ENCODE data around the gene LIX1.

Gene LIX1

DNA sequence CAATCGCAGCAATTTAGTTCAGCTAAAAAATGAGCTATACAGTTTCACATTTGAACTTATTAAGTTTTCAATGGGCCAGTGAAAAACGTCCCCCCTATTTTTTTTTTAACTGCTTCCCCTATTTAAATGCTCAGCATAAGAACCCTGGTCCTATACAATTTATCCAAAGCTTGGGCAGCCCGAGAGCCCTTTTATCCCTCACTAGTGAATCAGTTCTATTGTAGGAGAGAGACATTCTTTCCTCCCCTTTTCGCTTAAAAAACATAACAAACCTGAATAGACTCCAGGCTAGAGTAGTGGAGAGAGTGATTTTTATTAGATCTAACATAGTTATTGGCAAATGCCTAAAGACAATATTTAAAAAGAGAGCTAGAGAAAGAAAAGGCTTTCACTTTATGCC is 1.4 kb downstream of the LIX1 start:
- peak overlapping the region; percentile 65 for H3K27ac ChIP-seq
- TF ChIP-seq, protein P1, sequence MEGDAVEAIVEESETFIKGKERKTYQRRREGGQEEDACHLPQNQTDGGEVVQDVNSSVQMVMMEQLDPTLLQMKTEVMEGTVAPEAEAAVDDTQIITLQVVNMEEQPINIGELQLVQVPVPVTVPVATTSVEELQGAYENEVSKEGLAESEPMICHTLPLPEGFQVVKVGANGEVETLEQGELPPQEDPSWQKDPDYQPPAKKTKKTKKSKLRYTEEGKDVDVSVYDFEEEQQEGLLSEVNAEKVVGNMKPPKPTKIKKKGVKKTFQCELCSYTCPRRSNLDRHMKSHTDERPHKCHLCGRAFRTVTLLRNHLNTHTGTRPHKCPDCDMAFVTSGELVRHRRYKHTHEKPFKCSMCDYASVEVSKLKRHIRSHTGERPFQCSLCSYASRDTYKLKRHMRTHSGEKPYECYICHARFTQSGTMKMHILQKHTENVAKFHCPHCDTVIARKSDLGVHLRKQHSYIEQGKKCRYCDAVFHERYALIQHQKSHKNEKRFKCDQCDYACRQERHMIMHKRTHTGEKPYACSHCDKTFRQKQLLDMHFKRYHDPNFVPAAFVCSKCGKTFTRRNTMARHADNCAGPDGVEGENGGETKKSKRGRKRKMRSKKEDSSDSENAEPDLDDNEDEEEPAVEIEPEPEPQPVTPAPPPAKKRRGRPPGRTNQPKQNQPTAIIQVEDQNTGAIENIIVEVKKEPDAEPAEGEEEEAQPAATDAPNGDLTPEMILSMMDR (conservative IDR thresholded peaks at IDR 0.05) = no peak

DNA sequence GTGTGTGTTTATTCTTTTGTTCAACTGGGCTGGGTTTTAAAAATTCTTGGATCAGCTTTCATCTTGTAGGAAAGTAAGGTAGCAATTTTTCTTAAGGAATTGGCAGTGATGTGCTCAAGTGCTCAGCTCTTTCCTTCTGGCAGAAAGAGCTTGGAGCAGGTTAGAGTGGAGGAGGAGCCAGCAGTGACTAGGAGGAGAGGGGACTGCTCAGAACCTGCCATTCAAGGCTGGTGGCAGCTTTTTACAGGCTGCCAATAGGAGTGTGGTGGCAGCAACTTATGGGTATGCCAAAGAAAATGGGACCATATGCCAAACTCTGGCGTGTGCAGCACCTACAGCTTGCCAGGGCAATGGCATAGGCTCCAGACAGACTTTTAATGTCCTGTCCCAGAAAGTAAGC is 2.2 kb downstream of the LIX1 start:
- peak overlapping the region; percentile 65 for H3K27ac ChIP-seq

DNA sequence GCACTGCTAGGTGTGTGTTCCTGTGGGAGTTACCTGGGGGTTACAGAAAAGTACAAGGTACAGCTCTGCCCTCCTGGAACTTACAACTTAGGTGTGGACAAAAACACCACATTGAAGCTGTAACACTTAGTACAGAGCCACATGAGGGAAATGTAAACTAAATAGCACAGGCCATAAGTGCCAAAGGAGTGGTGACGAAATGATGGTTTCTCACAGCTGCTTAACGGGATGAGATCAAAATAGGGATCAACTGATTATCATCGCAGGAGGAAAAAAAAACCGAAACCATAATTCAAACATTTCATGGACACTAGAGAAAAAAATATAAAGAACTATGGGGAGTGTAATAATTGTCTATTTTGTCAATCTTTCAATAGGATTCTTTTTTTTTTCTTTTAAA is 5.9 kb downstream of the LIX1 start:
- TF ChIP-seq, protein P1 (conservative IDR thresholded peaks at IDR 0.05) = no peak
- H3K27ac ChIP-seq = no peak overlapping the region

DNA sequence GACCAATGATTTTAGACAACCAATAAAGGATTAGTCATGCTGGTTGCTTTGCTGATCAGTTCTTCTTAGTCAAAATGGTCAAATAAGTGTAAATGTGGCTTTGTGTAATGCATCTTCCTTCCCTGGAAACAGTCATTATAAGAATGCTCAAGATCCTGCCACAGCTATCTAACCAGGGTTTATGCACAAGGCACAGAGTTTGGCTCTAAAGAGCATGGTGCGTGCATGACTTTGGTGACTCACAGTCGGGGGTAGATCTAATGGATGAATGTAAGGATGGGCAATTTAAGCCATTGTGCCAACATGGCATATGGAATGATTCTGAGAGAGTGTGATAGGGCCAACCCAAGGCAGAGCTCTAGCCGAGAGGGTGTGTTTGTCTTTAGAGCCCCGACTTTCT is 6.5 kb downstream of the LIX1 start:
- TF ChIP-seq, protein P1 (conservative IDR thresholded peaks at IDR 0.05) = no peak
- no peak overlapping the region for H3K27ac ChIP-seq

DNA sequence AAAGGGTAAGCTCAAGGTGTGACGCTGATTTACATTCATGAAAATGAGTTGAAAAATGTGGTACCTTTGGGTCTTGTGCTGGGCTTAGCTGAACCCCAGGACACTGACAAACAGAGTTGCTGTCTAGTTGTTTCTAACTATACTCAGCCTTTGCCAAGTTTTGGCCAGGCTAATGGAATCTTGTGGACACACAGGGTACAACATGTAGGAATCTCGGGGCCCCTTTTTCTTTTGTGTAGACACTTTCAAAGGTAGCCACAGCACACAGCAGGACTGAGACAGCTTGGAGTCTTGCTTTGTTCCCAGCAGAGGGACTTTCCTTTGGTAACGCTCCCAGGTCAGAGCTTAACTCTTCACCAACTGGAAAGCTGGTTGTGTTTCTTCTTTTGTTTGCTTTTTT is 7.8 kb downstream of the LIX1 start:
- H3K27ac ChIP-seq = no peak overlapping the region
- TF ChIP-seq, protein P1 (conservative IDR thresholded peaks at IDR 0.05) = no peak

DNA sequence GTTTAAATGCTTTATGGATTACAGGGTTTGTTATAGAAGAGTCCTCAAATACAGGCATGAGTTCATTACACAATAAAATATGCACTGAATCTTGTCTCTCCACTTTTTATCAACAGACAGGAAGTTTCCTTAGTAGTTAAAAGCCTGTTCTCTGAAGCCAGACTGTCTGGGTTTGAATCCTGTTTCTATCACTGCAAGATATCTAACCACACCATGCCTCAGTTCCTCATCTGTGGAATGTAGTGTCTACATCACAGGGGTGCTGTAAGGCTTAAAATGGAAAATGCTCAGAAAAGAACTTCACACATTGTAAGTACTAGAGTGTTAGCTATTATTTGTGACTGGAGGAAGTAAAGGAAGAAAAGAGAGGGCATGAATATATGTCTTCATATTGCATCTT is 9.3 kb downstream of the LIX1 start:
- TF ChIP-seq, protein P1 (conservative IDR thresholded peaks at IDR 0.05) = no peak
- H3K27ac ChIP-seq = peak overlapping the region; percentile 43

DNA sequence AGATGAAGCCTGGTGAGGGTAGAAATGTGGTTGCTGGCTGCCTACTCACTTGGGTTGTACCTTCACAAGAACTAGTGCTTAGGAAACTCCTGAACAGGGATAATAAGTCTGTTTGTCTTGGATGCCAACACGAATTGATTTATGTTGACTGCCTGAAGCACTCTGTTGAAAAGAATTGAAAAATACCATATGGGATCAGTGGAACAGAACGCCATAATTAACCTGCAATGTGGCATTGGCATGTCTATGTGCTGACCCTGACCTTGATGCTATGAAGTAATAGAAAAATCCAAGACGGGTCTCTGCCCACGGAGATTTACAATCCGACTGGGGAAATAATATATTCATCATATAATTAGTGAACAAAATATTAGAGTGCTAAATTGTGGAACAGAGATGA is 10.5 kb downstream of the LIX1 start:
- TF ChIP-seq, protein P1 (conservative IDR thresholded peaks at IDR 0.05) = no peak
- no peak overlapping the region for H3K27ac ChIP-seq

DNA sequence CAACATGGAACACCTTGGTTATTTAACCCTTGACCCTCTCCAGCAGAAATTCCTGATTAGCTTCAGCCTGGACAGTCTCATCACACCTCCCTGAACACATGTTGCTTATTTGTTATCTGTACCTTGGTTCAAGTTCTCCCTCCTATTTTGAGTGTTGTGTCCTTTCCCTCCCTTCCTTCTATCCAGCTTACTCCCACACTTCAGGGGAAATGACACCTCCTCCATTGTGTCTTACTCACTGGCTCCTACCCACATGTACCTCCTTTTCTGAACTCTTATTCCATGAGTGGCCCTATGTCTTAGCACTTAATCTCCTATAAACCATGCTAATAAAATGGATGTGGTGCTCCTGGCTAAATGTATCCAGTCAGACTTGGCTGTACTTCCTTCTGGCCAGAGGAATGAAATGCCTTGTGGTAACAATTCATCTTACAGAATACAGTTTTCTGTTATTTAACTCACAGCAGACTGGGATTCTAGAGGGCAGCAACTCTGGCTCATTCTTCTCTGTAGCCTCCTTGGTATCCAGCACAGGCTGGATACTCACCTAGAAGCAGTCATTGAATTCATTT is 11.2 kb downstream of the LIX1 start:
- no peak overlapping the region for H3K27ac ChIP-seq

More for the DNA sequence above, 11.2 kb downstream of the LIX1 start:
- TF ChIP-seq, protein P1 (conservative IDR thresholded peaks at IDR 0.05) = no peak

Measured in VCaP (cell line).